ENCODE measurements around the gene SEMA6A. TPM values are rescaled to one million over a fixed set of nuclear protein-coding genes. Genes with fewer than 3 reads are reported as not detected.

SEMA6A gene
- total RNA-seq, 2 experiments from 2014 or later: 0.10 to 0.14 TPM

DNA sequence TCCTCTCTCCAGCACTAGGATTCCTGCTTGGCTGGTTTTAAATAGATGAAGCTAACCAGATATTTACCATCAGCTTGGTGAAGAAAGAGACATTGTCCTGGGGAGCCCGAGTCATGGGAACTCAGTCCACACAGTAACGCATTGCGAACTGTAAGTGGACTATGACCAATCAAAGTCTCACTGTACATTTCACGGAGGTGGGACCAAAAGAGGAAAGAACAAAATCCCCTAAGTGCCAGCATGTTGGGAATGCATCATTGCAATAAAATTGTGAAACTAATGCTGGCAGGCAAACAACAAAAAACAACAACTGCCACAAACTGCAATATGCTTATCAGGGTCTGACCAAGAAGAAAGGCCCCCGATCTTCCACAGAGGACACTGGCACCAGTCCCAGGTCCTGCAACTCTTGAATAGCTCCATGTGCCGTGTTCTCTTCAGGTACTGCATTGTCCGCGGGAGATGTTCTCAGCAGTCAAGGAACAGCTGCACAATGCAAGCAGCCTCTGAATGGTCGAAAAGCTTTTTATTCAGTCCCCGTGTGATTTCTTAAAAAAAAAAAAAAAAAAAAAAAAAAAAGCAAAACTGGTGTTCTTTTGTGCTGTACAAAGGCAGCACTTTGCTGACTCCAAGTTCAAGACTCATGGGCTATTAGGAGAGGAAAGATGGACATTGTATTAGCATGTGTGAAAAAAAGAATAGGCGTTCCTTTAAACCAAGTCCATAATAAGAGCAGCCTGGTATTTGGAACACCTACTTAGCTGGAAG lies 38.1 kb downstream of the SEMA6A start:
- Mint-ChIP-seq H3K36me3 (ENCODE audit: low read depth) (no peaks in the 10 kb centered on the region), H3K4me1 (ENCODE audit: low read depth) (no peaks in the 10 kb centered on the region), H3K27me3 (ENCODE audit: low read depth) (no peaks in the 10 kb centered on the region), H3K27ac (no peak overlapping the region), H3K4me3 (no peak overlapping the region), H3K9me3 (no peaks in the 10 kb centered on the region)
- intact Hi-C loops (cut with micrococcal nuclease): no loop called here
- DNase-seq: no peak
- CTCF ChIA-PET: interaction anchor here (0.6 kb wide), 1 partner anchor 279 kb away, joined by 3 read pairs; no protein-coding TSS in a partner anchor

- CTCF ChIA-PET: no interaction called here
These were observed 39.5 kb downstream of the SEMA6A start for GRCh38 chr5:116534964-116535651.

DNA sequence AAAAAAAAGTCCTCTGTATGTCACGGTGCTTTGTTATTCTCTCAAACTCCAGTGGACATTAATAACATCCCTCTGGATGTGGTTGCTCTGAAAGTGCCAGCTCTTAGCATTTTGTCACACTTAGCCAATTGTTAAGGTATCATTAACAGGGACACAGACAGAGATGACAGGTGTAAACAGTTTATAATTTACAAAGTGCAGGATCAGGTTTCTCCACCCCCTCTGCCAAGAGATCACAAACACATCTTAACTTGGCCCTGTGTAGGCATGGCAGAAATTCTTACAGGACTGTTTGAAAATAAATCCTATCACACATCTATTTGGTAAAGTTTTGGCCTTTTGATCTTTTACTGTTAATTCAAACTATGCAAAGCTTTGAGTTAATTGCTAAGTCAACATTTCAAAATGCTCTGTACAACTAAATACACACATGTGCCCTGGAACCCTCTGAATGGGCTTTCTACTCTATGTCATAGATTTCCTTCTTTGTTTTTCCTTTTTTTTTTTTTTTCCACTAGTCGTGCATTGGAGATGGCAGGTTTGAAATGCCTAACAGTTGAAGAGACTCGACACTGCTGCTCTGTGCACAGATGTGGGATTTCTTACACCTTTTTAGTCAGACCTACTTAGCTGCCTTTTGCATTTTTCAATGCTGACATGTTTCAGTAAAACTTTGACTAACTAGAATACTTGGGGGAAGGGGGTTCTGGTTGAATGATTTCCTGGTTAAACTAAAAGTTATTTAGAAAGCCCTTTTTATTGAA lies 41.7 kb downstream of the SEMA6A start:
- Mint-ChIP-seq H3K4me1 (ENCODE audit: low read depth) (no peaks in the 10 kb centered on the region), H3K9me3 (no peaks in the 10 kb centered on the region), H3K36me3 (ENCODE audit: low read depth) (no peaks in the 10 kb centered on the region), H3K27me3 (ENCODE audit: low read depth) (no peaks in the 10 kb centered on the region), H3K4me3 (no peak overlapping the region), H3K27ac (no peak overlapping the region)
- intact Hi-C loops (cut with micrococcal nuclease): no loop called here
- CTCF ChIA-PET: no interaction called here
- no peak for DNase-seq

More at GRCh38 chr5:116534964-116535651, 39.5 kb downstream of the SEMA6A start:
- intact Hi-C loops (cut with micrococcal nuclease): no loop called here
- no peaks in the 10 kb centered on the region for H3K9me3 Mint-ChIP-seq
- no peak overlapping the region for H3K27ac Mint-ChIP-seq
- no peak overlapping the region for H3K4me3 Mint-ChIP-seq
- H3K36me3 Mint-ChIP-seq (ENCODE audit: low read depth): no peaks in the 10 kb centered on the region
- no peaks in the 10 kb centered on the region for H3K27me3 Mint-ChIP-seq (ENCODE audit: low read depth)
- H3K4me1 Mint-ChIP-seq (ENCODE audit: low read depth): no peaks in the 10 kb centered on the region
- DNase-seq: no peak

DNA sequence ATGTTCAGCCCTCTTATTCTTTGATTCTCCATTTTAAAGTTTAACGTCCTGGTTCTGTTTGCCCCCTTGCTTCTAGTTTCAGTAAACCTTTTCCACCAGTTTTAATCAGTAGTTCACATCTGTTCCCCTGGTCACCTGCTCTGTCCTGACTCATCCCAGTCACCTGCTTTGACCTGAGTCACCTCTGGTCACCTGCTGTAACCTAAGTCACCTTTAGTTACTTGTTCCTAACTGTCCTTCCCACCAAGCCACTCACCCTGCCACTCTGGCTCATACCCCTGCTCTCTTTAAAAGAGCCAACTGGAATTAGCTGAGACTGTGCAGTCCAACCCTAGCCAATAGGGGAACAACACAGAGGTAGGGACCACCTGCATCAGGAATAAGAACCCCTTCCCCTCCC lies 43.0 kb downstream of the SEMA6A start:
- Mint-ChIP-seq H3K9me3 (no peaks in the 10 kb centered on the region), H3K27me3 (ENCODE audit: low read depth) (no peaks in the 10 kb centered on the region), H3K27ac (no peak overlapping the region), H3K4me3 (no peak overlapping the region), H3K4me1 (ENCODE audit: low read depth) (no peaks in the 10 kb centered on the region), H3K36me3 (ENCODE audit: low read depth) (no peaks in the 10 kb centered on the region)
- no peak for DNase-seq
- CTCF ChIA-PET: no interaction called here
- intact Hi-C loops (cut with micrococcal nuclease): no loop called here

- H3K27me3 Mint-ChIP-seq (ENCODE audit: low read depth): no peaks in the 10 kb centered on the region
- CTCF ChIA-PET: no interaction called here
- no peak overlapping the region for H3K27ac Mint-ChIP-seq
- no peaks in the 10 kb centered on the region for H3K4me1 Mint-ChIP-seq (ENCODE audit: low read depth)
- H3K9me3 Mint-ChIP-seq: no peaks in the 10 kb centered on the region
- no peak for DNase-seq
- no peak overlapping the region for H3K4me3 Mint-ChIP-seq
- intact Hi-C loops (cut with micrococcal nuclease): no loop called here
- no peaks in the 10 kb centered on the region for H3K36me3 Mint-ChIP-seq (ENCODE audit: low read depth)
These were observed 43.5 kb downstream of the SEMA6A start for GRCh38 chr5:116531117-116531516.

- Mint-ChIP-seq H3K4me1 (ENCODE audit: low read depth) (no peaks in the 10 kb centered on the region), H3K36me3 (ENCODE audit: low read depth) (no peaks in the 10 kb centered on the region), H3K9me3 (no peaks in the 10 kb centered on the region)
These were observed 44.3 kb downstream of the SEMA6A start for GRCh38 chr5:116530276-116530675.

GRCh38 chr5:116529615-116530014 lies 45.0 kb downstream of the SEMA6A start:
- CTCF ChIA-PET: no interaction called here
- no peaks in the 10 kb centered on the region for H3K36me3 Mint-ChIP-seq (ENCODE audit: low read depth)
- H3K4me3 Mint-ChIP-seq: no peak overlapping the region
- intact Hi-C loops (cut with micrococcal nuclease): no loop called here
- H3K9me3 Mint-ChIP-seq: no peaks in the 10 kb centered on the region
- no peak overlapping the region for H3K27ac Mint-ChIP-seq
- no peak for DNase-seq
- no peaks in the 10 kb centered on the region for H3K27me3 Mint-ChIP-seq (ENCODE audit: low read depth)
- H3K4me1 Mint-ChIP-seq (ENCODE audit: low read depth): no peaks in the 10 kb centered on the region

More at GRCh38 chr5:116530276-116530675, 44.3 kb downstream of the SEMA6A start:
- no peak for DNase-seq
- CTCF ChIA-PET: interaction anchor here (0.6 kb wide), 1 partner anchor 135 kb away, joined by 5 read pairs; no protein-coding TSS in a partner anchor
- Mint-ChIP-seq H3K27me3 (ENCODE audit: low read depth) (no peaks in the 10 kb centered on the region), H3K4me3 (no peak overlapping the region), H3K27ac (no peak overlapping the region)
- intact Hi-C loops (cut with micrococcal nuclease): no loop called here

DNA sequence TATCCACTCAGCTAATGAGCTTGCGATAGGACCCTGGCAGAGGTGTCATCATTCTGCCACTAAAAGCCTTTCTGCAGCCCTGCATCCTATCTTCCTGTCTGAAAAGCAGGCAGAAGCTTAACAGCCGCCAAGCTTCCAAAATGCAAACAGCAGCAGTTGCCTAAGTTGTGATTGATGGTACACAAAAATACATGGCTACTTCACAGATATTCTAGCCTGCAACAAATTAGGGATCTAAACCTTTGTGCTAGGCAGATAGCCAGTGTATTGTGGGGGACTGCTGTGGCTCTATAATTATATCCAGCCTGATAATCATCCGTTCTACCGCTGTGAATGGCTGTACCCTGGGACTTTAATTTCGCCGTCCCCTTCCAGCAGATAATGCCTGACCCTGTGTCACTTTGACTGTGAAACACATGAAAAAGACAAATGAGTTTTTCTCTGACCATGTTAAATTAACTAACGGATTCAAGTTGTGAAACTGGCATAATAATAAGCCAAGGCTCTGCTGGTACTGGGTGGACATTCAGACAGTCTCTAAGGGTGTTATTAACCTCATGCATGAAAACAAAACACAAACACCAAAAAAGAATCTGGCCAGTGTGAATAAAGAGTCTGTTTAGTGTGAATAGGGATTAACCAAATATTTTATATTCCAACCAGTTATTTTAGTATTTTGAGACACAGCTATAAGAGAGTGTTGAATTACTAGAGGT lies 45.9 kb downstream of the SEMA6A start:
- intact Hi-C loops (cut with micrococcal nuclease): no loop called here
- H3K27me3 Mint-ChIP-seq (ENCODE audit: low read depth): no peaks in the 10 kb centered on the region
- H3K36me3 Mint-ChIP-seq (ENCODE audit: low read depth): no peaks in the 10 kb centered on the region
- no peak for DNase-seq
- no peaks in the 10 kb centered on the region for H3K9me3 Mint-ChIP-seq
- H3K27ac Mint-ChIP-seq: no peak overlapping the region
- CTCF ChIA-PET: no interaction called here
- H3K4me3 Mint-ChIP-seq: no peak overlapping the region
- no peaks in the 10 kb centered on the region for H3K4me1 Mint-ChIP-seq (ENCODE audit: low read depth)

DNA sequence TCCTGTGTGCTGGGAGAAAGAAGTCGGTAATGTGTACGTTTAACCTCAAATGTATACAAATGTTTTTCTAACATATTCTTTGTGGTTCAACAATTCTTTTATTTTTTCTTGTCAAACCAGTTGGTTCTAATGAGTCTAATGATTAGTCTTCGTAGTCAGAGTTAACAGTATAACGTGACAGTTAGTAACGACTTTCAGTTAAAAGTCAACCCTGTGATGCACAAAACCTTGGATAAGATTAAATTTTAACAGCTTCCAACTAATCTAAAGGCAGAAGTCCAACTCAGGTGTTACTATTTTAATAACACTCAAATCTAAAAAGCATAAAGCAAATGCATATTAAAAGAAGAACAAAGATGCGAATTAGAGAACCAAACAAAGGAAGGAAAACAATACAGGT lies 47.0 kb downstream of the SEMA6A start:
- CTCF ChIA-PET: no interaction called here
- Mint-ChIP-seq H3K4me3 (no peak overlapping the region), H3K27me3 (ENCODE audit: low read depth) (no peaks in the 10 kb centered on the region), H3K27ac (no peak overlapping the region), H3K9me3 (no peaks in the 10 kb centered on the region), H3K36me3 (ENCODE audit: low read depth) (no peaks in the 10 kb centered on the region), H3K4me1 (ENCODE audit: low read depth) (no peaks in the 10 kb centered on the region)
- DNase-seq: no peak
- intact Hi-C loops (cut with micrococcal nuclease): no loop called here

DNA sequence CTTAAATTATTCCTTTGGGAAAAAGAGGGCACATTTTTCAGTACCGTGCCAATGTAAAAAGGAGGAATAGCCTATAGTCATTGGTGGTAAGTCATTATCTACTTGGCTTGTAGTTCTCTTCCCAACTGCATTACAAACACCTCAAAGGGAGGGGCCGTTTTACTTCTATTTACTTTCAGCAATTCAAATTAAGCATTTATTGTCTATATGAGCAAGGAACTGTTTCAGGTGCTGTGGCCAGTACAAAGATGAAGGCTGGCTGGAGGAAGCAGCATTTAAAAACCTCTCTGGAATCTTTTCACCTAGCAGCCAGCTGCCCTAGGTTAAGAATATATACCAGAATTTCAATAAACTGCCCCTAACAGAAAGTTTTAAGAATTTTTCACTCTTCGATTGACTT lies 48.9 kb downstream of the SEMA6A start:
- intact Hi-C loops (cut with micrococcal nuclease): no loop called here
- no peaks in the 10 kb centered on the region for H3K9me3 Mint-ChIP-seq
- no peaks in the 10 kb centered on the region for H3K27me3 Mint-ChIP-seq (ENCODE audit: low read depth)
- H3K4me3 Mint-ChIP-seq: no peak overlapping the region
- H3K27ac Mint-ChIP-seq: no peak overlapping the region
- no peaks in the 10 kb centered on the region for H3K4me1 Mint-ChIP-seq (ENCODE audit: low read depth)
- CTCF ChIA-PET: no interaction called here
- H3K36me3 Mint-ChIP-seq (ENCODE audit: low read depth): no peaks in the 10 kb centered on the region
- DNase-seq: no peak

DNA sequence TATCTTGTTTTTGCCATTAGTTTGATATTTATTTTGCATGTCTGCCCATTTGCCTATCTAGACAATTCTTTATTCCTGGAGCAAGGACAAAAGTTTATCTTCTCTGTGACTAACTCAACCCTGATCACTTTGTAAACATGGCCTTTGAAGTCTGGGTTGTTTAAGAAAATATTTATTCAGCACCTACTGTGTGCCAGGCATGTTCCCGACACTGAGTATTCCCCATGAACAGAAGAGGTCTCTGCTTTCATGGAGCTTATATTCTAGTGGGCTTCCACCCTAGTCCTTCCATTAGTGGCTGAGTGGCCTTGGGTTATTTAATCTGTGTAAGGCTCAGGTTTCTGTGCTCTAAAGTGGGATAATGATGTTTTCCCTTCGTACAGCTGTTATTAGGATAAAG lies 49.7 kb downstream of the SEMA6A start:
- Mint-ChIP-seq H3K9me3 (no peaks in the 10 kb centered on the region), H3K36me3 (ENCODE audit: low read depth) (no peaks in the 10 kb centered on the region), H3K27me3 (ENCODE audit: low read depth) (no peaks in the 10 kb centered on the region), H3K4me1 (ENCODE audit: low read depth) (no peaks in the 10 kb centered on the region), H3K27ac (no peak overlapping the region), H3K4me3 (no peak overlapping the region)
- intact Hi-C loops (cut with micrococcal nuclease): no loop called here
- DNase-seq: no peak
- CTCF ChIA-PET: no interaction called here
